KMS-11 (cell line): ENCODE results near the gene PRR3.
"Not testable (repeated sequence)": the region's sequence is repeated elsewhere in the genome, so short reads cannot be mapped to it uniquely, and the experiment has no call there.

Experiments
- H2AFZ ChIP-seq: fragments of 200-600 bp; sonication (generic); 2 replicates; pipeline ENCODE4 v1.6.1; 2016; ENCODE audit warnings: antibody characterized with exemption, mixed run types, low read depth
- H3K27ac ChIP-seq: fragments of 200-600 bp; sonication (generic); 2 replicates; pipeline ENCODE4 v1.6.1; 2016; ENCODE audit warnings: mild to moderate bottlenecking, mixed run types
- H3K27me3 ChIP-seq: fragments of 200-600 bp; sonication (generic); 2 replicates; pipeline ENCODE4 v1.6.1; 2017; ENCODE audit warnings: mild to moderate bottlenecking, low read depth, mixed run types, moderate library complexity; ENCODE audit not compliant: insufficient read depth
- H3K36me3 ChIP-seq: fragments of 200-600 bp; sonication (generic); 2 replicates; pipeline ENCODE4 v1.6.1; 2017; ENCODE audit warnings: mild to moderate bottlenecking, mixed run types; ENCODE audit not compliant: insufficient read depth
- H3K4me1 ChIP-seq: fragments of 200-600 bp; sonication (generic); 2 replicates; pipeline ENCODE4 v1.6.1; 2016; ENCODE audit warnings: mild to moderate bottlenecking, low read depth, mixed run types; ENCODE audit not compliant: poor library complexity, severe bottlenecking
- H3K4me2 ChIP-seq: fragments of 200-600 bp; sonication (generic); 2 replicates; pipeline ENCODE4 v1.7.0; 2016; ENCODE audit warnings: mild to moderate bottlenecking, mixed run types
- H3K4me3 ChIP-seq: fragments of 200-600 bp; sonication (generic); IDR thresholded peaks from 2 replicates; pipeline ENCODE4 v1.6.1; 2017; ENCODE audit warnings: low read depth, low read length, mixed read lengths; ENCODE audit not compliant: insufficient read depth
- H3K79me2 ChIP-seq: fragments of 200-600 bp; sonication (generic); 2 replicates; pipeline ENCODE4 v1.6.1; 2016; ENCODE audit warnings: low read depth, mixed run types; ENCODE audit not compliant: insufficient read depth
- H3K9ac ChIP-seq: fragments of 200-600 bp; sonication (generic); 2 replicates; pipeline ENCODE4 v1.6.1; 2016; ENCODE audit warnings: mild to moderate bottlenecking, mixed run types
- H4K20me1 ChIP-seq: fragments of 200-600 bp; sonication (generic); 2 replicates; pipeline ENCODE4 v1.6.1; 2016; ENCODE audit warnings: mild to moderate bottlenecking, mixed run types; ENCODE audit not compliant: insufficient read depth
- CTCF ChIP-seq: fragments of 200-600 bp; sonication (generic); conservative IDR thresholded peaks from 2 replicates; pipeline ENCODE4 v1.6.1; 2017; ENCODE audit warnings: low read depth, mild to moderate bottlenecking, antibody characterized with exemption, low read length, moderate library complexity, mixed read lengths

PRR3 gene

DNA sequence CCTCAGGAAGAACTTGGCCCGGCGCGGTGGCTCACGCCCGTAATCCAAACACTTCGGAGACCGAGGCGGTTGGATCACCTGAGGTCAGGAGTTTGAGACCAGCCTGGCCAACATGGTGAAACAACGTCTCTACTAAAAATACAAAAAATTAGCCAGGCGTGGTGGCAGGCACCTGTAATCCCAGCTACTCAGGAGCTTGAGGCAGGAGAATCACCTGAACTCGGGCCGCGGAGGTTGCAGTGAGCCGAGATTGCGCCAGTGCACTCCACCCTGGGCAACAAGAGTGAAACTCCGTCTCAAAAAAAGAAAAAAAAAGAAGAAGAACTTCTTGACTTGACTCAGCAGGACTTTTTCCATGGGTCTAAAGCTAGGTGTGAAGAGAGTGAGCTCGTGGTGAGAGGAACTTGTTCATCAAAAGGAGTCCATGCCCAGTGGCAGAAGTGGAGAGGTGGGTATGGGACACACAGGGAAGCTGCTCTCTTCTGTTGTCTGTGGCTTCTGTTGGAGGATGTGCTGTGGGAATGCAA is 27.7 kb upstream of the PRR3 start:
- H3K36me3 ChIP-seq, H4K20me1 ChIP-seq, H3K9ac ChIP-seq, H3K4me3 ChIP-seq, H2AFZ ChIP-seq, H3K4me1 ChIP-seq, H3K27me3 ChIP-seq, H3K27ac ChIP-seq, H3K79me2 ChIP-seq, H3K4me2 ChIP-seq: not testable (repeated sequence)

- H3K79me2 ChIP-seq: no peaks in the 10 kb centered on the region
- no peak overlapping the region for H3K9ac ChIP-seq
- no peaks in the 10 kb centered on the region for H4K20me1 ChIP-seq
- H3K27ac ChIP-seq: no peak overlapping the region
- peaks cover 9% of the 10 kb centered on the region for H3K4me1 ChIP-seq
- no peak overlapping the region for H3K4me3 ChIP-seq
- no peaks in the 10 kb centered on the region for H3K36me3 ChIP-seq
- H3K27me3 ChIP-seq: no peaks in the 10 kb centered on the region
- no peak overlapping the region for H2AFZ ChIP-seq
- no peak for TF ChIP-seq CTCF
- H3K4me2 ChIP-seq: no peak overlapping the region
Measured at GRCh38 chr6:30530014-30530413, 27.1 kb upstream of the PRR3 start.

- H3K4me1 ChIP-seq: peaks cover 9% of the 10 kb centered on the region
- no peak overlapping the region for H3K4me2 ChIP-seq
- H3K4me3 ChIP-seq: no peak overlapping the region
- TF ChIP-seq CTCF: no peak
- H4K20me1 ChIP-seq: no peaks in the 10 kb centered on the region
- no peaks in the 10 kb centered on the region for H3K27me3 ChIP-seq
- H2AFZ ChIP-seq: no peak overlapping the region
- no peaks in the 10 kb centered on the region for H3K36me3 ChIP-seq
- no peak overlapping the region for H3K9ac ChIP-seq
- no peak overlapping the region for H3K27ac ChIP-seq
- no peaks in the 10 kb centered on the region for H3K79me2 ChIP-seq
Measured at GRCh38 chr6:30533460-30534294, 23.4 kb upstream of the PRR3 start.

DNA sequence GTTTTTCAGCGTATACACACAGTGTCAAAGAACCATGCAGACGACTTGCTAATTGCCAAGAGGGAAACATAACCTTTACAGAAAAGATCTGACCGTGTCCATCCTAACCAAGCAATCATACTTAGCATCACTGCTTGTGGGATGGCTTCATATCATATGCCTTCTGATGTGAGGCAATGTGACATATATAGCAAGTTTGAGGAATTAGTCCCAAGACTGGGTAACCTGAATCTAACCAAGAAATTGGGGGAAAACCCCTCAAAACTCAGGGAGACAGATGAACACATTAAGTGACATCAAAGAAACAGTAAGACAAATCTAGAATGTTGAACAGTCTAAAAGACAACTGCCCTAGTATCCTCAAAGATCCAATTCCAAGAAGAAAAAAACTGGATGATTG is 19.2 kb upstream of the PRR3 start:
- no peaks in the 10 kb centered on the region for H3K36me3 ChIP-seq
- H3K4me3 ChIP-seq: no peak overlapping the region
- no peak for TF ChIP-seq CTCF
- H4K20me1 ChIP-seq: no peaks in the 10 kb centered on the region
- H3K79me2 ChIP-seq: no peaks in the 10 kb centered on the region
- no peak overlapping the region for H2AFZ ChIP-seq
- no peak overlapping the region for H3K9ac ChIP-seq
- peaks cover 6% of the 10 kb centered on the region for H3K4me1 ChIP-seq
- no peak overlapping the region for H3K27ac ChIP-seq
- no peaks in the 10 kb centered on the region; the same call in none of the 2 replicates for H3K27me3 ChIP-seq
- H3K4me2 ChIP-seq: no peak overlapping the region
